ENCODE measurements around the gene ARL14EPL. TPM values are rescaled to one million over a fixed set of nuclear protein-coding genes. Genes with fewer than 3 reads are reported as not detected.

The ARL14EPL gene
- total RNA-seq, 6 experiments from 2014 or later: not detected

DNA sequence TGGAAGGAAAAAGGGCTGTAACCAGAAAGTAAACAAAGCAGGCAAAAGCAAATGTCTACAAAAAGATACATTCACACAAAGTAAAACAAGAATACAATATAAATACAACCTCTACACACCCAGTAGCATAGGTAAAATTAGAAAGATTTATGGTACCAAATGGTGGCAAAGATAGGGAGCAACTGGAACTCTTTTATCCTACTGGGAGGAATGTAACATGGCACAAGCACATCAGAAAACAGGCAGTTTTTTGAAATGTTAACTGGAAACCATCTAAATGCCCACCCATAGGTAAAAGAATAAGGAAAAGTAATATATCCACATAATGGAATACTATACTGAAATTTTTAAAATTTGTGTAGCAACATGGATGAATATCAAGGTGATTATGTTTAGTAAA lies 8.7 kb upstream of the ARL14EPL start:
- H3K4me3 ChIP-seq: no peak overlapping the region
- H3K4me1 ChIP-seq: no peaks in the 10 kb centered on the region
- no peaks in the 10 kb centered on the region for H3K27me3 ChIP-seq
- intact Hi-C loops (cut with DNase I): no loop called here
- no peak for TF ChIP-seq POLR2A (IDR thresholded peaks at IDR 0.05)
- TF ChIP-seq, protein P1, sequence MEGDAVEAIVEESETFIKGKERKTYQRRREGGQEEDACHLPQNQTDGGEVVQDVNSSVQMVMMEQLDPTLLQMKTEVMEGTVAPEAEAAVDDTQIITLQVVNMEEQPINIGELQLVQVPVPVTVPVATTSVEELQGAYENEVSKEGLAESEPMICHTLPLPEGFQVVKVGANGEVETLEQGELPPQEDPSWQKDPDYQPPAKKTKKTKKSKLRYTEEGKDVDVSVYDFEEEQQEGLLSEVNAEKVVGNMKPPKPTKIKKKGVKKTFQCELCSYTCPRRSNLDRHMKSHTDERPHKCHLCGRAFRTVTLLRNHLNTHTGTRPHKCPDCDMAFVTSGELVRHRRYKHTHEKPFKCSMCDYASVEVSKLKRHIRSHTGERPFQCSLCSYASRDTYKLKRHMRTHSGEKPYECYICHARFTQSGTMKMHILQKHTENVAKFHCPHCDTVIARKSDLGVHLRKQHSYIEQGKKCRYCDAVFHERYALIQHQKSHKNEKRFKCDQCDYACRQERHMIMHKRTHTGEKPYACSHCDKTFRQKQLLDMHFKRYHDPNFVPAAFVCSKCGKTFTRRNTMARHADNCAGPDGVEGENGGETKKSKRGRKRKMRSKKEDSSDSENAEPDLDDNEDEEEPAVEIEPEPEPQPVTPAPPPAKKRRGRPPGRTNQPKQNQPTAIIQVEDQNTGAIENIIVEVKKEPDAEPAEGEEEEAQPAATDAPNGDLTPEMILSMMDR (IDR thresholded peaks at IDR 0.05): no peak
- H3K9me3 ChIP-seq: no peaks in the 10 kb centered on the region
- DNase-seq (no peak), ATAC-seq (no peak)
- H3K27ac ChIP-seq: no peak overlapping the region
- H3K36me3 ChIP-seq: no peaks in the 10 kb centered on the region

GRCh38 chr5:116025866-116026265 lies 6.4 kb upstream of the ARL14EPL start:
- no peaks in the 10 kb centered on the region for H3K27me3 ChIP-seq
- no peak for ATAC-seq
- intact Hi-C loops (cut with DNase I): no loop called here

DNA sequence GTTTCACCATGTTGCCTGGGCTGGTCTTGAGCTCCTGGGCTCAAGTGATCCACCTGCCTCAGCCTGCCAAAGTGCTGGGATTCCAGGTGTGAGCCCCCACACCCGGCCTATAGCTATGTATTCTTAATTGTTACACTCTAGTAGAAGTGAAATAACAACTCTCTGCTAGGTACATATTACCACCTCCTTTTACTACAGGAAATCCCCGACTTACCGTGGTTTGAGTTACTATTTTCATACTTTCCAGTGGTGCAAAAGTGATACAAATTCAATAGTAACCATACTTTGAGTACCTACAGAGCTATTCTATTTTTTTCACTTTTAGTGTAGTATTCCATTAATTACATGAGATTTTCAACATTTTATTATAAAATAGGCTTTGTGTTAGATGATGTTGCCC lies 719 bp downstream of the ARL14EPL start:
- Histone ChIP-seq H3K27me3 (no peaks in the 10 kb centered on the region), H3K4me1 (no peaks in the 10 kb centered on the region), H3K27ac (no peak overlapping the region), H3K4me3 (no peak overlapping the region), H3K36me3 (no peaks in the 10 kb centered on the region), H3K9me3 (no peaks in the 10 kb centered on the region)
- ATAC-seq (no peak), DNase-seq (no peak)
- WGBS (ENCODE audit: insufficient coverage, low coverage, low lambda C conversion rate, missing lambda C conversion rate): 60% methylated on average over 3 of the region's 3 CpGs
- no peak for TF ChIP-seq POLR2A (IDR thresholded peaks at IDR 0.05)
- TF ChIP-seq, protein P1 (IDR thresholded peaks at IDR 0.05): no peak
- intact Hi-C loops (cut with DNase I): no loop called here

More at GRCh38 chr5:116025866-116026265, 6.4 kb upstream of the ARL14EPL start:
- no peak for DNase-seq
- 81% methylated on average over 1 of the region's 1 CpG for WGBS (ENCODE audit: insufficient coverage, low coverage, low lambda C conversion rate, missing lambda C conversion rate)
- no peaks in the 10 kb centered on the region for H3K4me1 ChIP-seq
- H3K27ac ChIP-seq: no peak overlapping the region
- TF ChIP-seq, protein P1 (IDR thresholded peaks at IDR 0.05): no peak
- no peaks in the 10 kb centered on the region for H3K36me3 ChIP-seq
- H3K4me3 ChIP-seq: no peak overlapping the region
- H3K9me3 ChIP-seq: no peaks in the 10 kb centered on the region

- no peaks in the 10 kb centered on the region for H3K27me3 ChIP-seq
- no peak overlapping the region for H3K27ac ChIP-seq
- no peak overlapping the region for H3K4me3 ChIP-seq
- no peak for DNase-seq
- intact Hi-C loops (cut with DNase I): no loop called here
- TF ChIP-seq, protein P1 (IDR thresholded peaks at IDR 0.05): no peak
- no peak for TF ChIP-seq POLR2A (IDR thresholded peaks at IDR 0.05)
- H3K36me3 ChIP-seq: no peaks in the 10 kb centered on the region
- WGBS (ENCODE audit: insufficient coverage, low coverage, low lambda C conversion rate, missing lambda C conversion rate): 61% methylated on average over 4 of the region's 5 CpGs
- no peaks in the 10 kb centered on the region for H3K4me1 ChIP-seq
- H3K9me3 ChIP-seq: no peaks in the 10 kb centered on the region
- ATAC-seq: no peak
Observed at GRCh38 chr5:116035123-116035522, 2.9 kb downstream of the ARL14EPL start.

- TF ChIP-seq, protein P1 (IDR thresholded peaks at IDR 0.05): no peak
- TF ChIP-seq POLR2A (IDR thresholded peaks at IDR 0.05): no peak
Observed at GRCh38 chr5:116037236-116037822, 5.1 kb downstream of the ARL14EPL start.

More at GRCh38 chr5:116037236-116037822, 5.1 kb downstream of the ARL14EPL start:
- DNase-seq (no peak), ATAC-seq (no peak)
- H3K27ac ChIP-seq: no peak overlapping the region
- H3K4me1 ChIP-seq: no peaks in the 10 kb centered on the region
- H3K4me3 ChIP-seq: no peak overlapping the region
- H3K27me3 ChIP-seq: no peaks in the 10 kb centered on the region
- WGBS (ENCODE audit: insufficient coverage, low coverage, low lambda C conversion rate, missing lambda C conversion rate): 41% methylated on average over 3 of the region's 3 CpGs
- intact Hi-C loops (cut with DNase I): no loop called here
- no peaks in the 10 kb centered on the region for H3K9me3 ChIP-seq
- no peaks in the 10 kb centered on the region for H3K36me3 ChIP-seq

All from right lobe of liver (tissue), 6 donors.